HG03342 (cell line): ENCODE results near the gene DBNDD2.

Experiments used
- ATAC-seq: cut with Tn5 transposase; IDR thresholded peaks from one replicate; pipeline ENCODE4 v1.9.1; 2021; ENCODE audit warnings: mild to moderate bottlenecking, moderate library complexity; ENCODE audit not compliant: unreplicated experiment

DBNDD2 gene

DNA sequence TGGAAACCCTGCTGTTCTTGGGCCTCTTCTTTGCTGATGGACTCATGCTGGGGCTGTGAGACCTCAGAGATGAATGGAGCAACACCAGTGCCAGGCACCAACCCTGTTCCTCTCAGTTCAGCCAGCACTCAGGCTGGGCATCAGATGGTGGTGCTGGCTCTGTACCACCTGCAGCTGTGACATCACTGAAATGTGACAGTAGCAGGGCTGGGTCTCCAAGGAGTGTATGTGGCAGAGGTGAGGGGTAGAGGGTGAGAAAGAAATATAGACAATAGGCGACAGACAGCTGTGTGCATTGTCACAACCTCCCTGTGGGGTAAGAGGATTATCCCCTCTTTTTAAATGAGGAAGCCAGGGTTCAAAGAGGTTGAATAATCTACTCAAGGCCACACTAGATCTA lies 29.9 kb upstream of the DBNDD2 start, which contains the start of gene TP53TG5:
Gene TP53TG5, minus strand, starts transcription at position 135 of the 400 bp plus-strand sequence. Its CDS starts 89 bp downstream, at position 46.
- no peak for ATAC-seq

DNA sequence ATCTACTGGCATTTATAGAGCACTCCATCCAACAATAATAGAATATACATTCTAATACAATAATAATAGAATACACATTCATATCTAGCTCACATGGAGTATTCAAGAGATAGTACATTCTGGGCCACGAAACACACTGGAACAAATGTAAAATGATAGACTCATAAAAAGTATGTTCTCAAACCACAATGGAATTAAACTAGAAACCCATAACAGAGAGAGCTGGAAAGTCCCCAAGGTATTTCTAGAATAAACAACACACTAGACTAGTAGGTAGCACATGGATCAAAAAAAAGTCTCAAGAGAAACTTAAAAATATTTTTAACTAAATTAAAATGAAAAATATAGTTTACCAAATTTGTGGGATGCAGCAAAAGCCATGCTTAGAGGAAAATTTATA lies 20.8 kb upstream of the DBNDD2 start:
- no peak for ATAC-seq

DNA sequence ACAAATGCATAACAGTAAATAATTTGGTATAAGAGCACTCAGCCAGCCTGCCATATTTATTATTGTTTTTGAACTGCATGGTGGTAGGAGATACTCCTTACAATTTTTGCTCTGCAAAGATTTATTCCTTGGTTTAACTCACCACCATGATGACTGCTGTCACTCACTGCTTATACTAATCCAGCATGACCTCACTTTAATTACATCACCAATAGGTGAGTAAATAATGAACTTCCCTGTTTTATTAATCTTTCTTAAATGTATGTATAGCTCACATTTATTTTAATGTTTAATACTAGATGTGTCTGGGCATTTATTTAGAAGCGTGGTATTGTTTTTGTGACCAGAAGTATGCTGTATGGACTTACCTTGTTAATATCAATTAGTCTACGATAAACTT lies 17.2 kb upstream of the DBNDD2 start:
- no peak for ATAC-seq

DNA sequence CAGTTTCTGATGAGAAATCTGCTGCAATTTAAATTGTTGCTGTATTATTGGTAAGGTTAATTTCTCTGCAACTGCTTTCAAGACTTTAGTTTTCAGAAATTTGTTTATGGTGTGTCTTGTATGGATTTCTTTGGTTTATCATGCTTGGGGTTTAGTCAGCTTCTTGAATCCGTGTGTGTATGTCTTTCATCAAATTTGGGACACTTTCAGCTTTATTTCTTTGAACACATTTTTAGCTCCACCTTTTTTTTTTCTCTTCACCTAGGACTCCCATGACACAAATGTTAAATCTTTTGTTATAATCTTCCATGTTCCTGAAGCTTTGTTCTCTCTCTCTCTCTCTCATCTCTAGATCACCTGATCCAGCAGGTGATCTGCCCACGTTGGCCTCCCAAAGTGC lies 16.5 kb upstream of the DBNDD2 start:
- no peak for ATAC-seq

DNA sequence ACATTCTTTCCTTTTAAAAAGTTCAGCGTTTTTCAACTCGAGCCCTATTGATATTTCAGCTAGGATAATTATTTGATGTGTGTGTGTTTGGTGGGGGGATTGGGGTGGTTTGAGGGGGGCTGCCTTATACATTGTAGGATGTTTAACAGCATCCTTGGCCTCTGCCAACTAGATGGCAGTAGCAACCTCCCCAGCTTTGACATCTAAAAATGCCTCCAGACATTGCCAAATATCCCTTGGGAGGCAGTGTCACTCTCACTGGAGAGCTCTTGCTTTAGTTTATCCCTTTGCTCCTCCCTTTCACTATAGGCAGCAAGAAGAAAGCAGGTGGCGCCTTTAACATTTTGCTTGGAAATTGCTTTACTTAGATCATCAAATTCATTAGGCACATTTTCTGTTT lies 15.4 kb upstream of the DBNDD2 start:
- no peak for ATAC-seq

DNA sequence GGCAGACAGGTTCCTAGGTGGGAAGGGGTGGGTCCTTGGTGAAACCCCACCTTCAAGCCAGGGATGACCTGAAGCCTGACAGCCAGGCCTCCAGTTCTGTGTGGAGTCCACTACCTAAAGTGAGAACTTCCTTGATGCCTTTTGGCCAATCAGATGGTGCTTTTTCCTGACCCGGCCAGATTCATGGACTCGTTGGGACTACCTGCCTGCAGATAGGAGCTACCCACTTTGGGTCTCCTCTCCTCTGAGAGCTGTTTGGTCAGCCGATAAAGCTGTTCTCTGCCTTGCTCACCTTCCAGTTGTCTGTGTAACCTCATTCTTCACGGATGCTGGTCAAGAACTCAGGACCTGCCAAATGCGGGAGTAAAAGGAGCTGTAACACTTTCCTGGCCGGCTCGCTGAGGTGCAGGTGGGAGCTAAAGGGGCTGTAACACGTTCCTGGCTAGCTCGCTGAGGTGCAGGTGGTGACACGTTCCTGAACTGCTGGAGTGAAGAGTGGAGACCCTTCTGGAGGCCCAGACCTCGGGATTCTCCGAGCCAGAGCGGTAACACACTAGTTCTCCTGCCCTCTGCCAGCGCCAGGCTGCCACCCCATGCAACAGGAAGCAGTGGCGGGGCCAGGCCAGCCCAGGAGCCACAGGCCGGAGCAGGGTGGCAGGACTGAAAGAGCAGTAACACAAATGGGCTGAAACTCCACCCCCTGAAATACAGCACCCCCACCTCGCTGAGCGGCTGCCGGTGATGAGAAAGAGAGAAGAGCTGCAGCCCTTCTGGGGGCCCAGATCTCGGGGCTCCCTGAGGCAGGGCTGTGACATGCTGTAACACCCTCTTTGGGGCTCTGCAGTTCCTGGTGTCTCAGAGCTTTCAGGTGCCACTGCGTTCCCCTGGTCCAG lies 13.6 kb upstream of the DBNDD2 start:
- ATAC-seq: no peak

DNA sequence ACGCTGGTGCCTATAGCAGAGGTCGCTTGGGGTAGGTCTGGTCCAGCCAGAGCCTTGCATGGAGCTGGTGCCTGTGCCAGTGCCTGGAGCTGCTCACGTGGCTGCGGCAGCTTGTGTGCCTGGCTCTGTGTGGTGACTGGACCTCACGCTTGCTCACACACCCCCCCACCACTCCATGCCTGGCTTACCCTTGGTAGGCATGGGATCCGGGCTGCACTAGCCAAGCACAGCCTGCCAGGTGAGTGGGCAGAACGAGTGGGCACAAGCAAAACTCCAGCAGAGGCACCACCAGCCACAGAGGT lies 13.0 kb upstream of the DBNDD2 start:
- ATAC-seq: no peak

DNA sequence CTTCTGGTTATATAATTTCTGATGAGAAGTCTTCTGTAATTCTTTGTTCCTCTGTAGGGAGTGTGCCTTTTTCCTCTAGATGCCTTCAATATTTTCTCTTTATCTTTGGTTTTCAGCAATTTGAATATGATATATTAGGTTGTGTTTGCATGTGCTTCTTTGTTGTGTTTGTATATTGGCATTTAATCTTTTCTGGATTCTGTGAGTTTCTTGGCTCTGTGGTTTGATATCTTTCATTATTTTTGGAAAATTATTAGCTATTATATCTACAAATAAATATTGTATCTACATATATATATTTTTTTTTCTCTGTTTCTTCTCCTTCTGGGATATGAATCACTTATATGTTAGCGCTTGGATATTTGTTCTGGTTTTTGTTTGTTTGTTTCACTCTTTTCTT lies 9.1 kb upstream of the DBNDD2 start:
- no peak for ATAC-seq

DNA sequence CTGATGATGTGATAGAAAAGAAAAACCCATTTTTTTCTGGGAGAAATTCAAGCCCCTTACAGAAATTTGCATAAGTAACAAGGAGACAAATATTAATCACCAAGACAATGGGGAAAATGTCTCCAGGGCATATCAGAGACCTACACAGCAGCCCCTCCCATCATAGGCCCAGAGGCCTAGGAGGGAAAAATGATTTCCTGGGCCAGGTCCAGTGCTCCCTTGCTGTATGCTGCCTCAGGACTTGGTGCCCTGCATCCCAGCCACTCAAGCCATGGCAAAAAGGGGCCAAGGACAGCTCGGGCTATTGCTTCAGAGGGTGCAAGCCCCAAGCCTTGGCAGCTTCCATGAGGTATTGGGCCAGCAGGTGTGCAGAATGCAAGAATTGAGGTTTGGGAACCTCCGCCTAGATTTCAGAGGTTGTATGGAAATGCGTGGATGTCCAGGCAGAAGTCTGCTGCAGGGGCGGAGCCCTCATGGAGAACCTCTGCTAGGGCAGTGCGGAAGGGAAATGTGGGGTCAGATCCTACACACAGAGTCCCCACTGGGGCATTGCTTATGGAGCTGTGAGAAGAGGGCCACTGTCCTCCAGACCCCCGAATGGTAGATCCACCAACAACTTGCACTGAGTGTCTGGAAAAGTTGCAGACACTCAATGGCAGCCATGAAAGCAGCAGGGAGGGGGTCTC lies 7.6 kb upstream of the DBNDD2 start:
- ATAC-seq: no peak

DNA sequence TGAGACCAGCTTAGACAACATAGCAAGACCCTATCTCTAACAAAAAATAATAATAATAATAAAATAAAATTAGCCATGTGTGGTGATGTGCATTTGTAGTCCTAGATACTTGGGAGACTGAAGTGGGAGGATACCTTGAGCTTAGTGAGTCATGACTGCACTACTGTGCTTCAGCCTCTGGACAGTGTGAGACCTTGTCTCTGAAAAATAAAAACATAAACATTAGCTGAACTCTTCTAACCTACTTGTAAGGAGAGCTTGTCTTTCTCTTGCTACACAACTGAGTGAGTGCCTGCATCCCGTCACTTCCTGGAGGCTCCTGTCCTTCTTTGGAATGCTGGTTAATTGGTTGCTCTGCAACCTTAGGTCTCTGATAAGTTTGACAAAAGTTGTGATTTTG lies 5.1 kb upstream of the DBNDD2 start:
- ATAC-seq: no peak

DNA sequence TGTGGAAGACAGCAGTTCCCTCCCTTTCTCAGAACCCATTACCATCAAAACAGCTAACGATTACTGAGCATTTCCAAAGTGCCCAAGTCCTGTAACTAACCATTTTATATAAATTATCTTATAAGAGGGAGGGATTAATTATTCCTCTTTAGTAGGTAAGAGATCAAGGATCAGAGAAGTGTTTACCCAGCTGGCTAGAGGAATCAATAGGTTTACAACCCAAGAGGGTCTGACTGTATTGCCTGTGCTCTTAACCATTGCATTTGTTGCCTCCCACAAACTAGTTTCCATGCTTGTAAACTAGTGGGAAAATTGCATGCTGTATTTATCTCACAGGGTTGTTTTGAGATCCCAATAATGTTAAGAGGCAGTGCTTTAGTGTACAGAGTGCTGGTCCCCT lies 3.7 kb upstream of the DBNDD2 start:
- no peak for ATAC-seq

DNA sequence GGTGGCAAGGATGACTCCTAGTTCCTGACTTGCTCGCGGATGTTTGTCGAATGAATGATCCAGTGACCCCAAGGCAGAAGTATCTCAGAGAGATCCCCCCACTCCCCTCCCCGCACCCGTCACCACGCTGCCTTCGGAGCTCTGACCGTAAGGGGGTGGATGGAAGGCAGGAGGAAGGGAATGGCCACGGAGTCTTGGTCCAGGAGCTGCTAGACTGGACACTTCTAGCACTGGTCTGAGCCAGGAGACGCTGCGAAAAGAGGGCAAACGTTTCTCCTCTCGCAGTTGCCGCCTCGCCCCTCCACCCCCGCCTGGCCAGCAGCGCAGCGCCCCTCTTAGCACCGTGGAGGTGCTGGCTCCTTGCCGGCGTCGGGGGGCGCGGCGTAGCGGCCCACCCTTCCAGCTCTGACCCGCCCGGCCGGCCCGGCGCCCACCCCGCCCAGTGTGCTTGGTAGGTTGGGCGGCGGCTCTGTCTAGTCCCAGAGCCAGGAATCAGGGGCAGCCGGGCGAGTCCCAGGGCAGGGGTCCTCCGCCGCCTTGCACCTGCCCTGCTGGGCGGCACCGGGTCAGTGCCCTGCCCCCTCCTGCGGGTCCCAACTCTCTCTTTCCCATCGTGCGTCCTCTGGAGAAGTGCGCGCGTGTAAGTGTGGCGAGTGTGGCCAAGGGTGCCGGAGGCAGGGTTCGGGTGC lies 2.4 kb upstream of the DBNDD2 start:
- no peak for ATAC-seq

DNA sequence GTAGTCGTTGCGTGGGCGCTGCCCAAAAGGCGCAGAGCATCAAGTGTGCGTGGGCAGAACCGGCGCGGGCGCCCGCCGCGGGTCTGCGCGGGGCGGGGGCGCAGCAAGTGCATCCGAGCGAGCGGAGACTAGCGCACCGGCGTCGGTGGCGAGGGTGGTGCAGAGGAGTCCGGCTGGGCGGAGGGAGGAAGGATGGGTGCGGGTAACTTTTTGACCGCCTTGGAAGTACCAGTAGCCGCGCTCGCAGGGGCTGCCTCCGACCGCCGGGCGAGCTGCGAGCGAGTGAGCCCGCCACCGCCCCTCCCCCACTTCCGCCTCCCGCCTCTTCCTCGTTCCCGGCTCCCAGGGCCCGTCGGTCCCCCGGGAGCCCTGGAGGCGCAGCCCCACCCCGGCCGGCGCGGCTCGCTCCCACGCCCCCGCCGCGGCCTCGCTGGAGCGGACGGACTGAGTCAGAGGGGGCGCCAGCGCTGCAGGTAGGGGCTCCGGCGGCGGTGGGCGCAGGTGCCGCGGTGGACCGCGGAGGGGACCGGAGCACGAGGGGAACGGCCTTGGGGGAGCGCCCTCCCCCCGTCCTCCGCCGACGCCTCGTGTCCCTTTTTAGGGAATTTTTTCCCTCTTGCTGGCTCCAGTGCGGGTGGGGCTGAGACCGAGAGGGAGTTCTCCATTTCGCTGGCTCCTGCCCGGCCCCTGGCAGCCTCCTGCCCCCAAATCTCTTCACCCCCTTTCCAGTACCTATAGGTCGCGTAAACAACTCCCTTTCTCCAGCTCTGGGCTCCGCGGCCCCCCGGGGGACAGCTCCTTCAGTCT lies 1.6 kb upstream of the DBNDD2 start:
- no peak for ATAC-seq

DNA sequence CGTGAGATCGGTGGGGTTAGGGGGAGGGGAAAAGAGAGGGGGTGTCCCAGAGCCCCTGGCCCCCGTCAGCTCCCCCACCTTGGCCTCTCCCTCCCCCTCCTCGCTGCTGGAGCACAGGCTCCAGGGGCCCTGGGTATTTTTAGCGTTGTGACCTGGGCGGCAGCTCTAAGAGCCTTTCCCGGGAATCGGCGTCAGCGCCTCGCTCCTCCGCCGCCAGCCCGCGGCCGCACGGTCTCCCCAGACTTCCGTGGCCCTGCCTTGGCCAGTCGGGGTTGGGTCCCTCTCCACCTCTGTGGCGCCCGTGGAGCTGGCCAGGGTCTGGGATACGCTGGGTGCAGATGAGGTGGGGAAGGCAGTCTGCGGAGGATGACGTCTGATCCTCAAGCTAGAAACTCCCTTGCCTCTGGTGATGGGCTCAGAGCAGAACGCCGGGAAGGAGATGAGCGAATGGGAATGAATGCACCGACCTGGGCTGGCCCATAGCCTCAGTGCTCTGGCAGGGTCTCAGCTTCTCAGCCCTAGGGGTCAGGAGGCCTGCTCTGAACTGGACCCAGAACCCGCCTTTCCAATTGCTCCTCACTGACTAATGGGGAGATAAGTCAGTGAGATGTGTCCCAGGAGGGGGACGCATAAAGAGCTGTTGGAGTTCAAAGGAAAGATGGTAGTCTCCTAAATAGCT lies 883 bp upstream of the DBNDD2 start:
- ATAC-seq: no peak

DNA sequence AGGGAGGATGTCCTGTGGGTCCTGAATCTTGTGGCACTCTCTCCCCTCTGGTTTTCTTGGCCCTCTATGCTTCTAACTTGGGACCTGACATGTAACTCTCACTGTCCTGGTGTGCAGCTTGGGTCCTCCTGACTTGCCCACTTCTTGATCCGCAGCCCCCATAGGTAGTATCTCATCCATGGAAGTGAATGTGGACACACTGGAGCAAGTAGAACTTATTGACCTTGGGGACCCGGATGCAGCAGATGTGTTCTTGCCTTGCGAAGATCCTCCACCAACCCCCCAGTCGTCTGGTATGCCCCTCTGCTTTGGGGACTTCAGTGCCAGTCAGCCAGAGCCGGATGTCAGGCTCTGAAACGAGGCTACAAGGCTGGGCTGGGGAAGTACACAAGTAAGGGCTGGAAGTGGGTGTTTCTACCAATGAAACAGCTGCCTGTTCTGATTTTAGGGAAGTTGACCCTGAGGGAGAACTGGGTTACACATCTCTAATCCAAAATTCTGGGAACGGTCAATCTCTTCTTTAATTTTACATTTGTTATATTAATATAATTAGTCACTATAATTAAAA lies 641 bp downstream of the DBNDD2 start:
- no peak for ATAC-seq

DNA sequence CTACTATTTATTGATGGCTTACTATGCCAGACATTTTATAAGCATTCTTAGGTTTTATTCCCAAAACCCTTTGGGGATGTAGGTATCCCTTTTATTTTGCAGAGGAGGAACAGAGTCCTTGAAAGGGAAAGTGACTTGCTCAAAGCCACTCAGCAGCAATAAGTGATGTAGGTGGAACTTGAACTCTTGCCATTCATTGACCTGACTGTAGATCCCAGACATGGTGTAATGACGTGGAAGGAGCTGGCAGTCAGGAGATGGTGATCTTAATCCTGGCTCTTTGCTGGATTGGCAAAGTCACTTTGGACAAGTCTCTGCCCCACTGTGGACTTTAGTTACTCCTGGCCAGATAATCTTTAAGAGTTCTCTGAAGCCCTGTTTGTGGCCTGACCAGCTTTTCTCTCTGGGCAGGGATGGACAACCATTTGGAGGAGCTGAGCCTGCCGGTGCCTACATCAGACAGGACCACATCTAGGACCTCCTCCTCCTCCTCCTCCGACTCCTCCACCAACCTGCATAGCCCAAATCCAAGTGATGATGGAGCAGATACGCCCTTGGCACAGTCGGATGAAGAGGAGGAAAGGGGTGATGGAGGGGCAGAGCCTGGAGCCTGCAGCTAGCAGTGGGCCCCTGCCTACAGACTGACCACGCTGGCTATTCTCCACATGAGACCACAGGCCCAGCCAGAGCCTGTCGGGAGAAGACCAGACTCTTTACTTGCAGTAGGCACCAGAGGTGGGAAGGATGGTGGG lies 1.6 kb downstream of the DBNDD2 start:
- ATAC-seq: no peak

DNA sequence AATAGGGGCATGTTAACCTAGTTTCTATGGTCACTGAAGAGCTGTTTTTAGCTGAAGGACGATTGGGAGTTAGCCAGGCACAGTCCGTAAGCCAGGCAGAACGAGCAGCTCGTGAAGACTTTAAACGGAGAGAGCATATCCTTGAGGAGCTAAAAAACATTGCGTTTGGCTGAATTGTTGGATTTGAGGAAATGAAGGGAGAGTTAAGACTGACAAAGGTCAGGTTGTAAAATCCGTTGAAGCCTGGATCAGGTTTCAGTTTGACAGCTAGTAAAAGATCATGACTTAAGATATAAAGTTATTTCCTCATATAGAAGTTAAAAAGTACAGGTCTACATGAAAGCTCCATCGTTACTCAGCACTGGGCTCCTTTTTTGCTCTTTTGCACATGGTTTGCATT lies 2.8 kb downstream of the DBNDD2 start:
- no peak for ATAC-seq

DNA sequence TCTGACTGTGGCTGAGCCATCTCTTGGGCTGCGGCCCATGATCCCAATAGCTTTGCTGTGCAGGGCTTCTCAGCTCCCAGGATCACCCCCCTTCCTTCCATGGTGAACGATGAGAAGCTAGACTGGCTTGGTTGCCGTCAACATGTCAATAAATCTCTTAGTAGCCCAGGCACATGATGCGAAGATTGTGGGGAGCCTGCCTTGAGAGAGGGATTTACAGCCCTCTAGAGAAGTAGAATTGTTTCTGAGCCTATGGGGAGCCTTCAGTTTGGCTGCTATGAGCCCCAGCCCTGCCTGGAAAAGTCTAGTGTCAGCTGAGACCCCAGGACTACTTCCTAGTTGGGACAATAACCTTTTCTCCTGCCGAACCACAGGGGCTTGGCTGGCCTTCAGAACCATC lies 4.6 kb downstream of the DBNDD2 start:
- ATAC-seq: no peak

DNA sequence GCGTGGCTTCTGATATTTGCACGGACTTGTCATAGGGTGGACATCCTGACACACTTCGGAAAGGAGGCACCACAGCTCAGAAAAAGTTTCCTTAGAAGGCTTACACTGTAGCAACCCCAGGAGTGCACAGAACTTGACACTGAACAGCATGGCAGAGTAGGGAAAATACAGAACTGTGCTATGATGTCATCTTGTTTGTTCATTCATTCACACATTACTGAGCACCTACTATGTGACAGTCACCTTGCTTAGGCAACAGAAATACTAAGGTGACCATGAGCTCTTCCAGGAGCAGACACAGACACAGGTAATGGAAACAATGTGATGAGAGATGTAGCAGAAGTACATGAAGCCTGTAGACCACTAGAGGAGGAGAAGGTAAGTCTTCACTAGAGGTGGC lies 5.4 kb downstream of the DBNDD2 start:
- ATAC-seq: no peak
